Transverse colon (tissue), 4 donors: Measurements from ENCODE around the gene ERLIN1.

Experiments
- POLR2AphosphoS5 ChIP-seq, 3 donors: sonication (generic); formaldehyde crosslinking; IDR thresholded peaks; one replicate each; pipeline ENCODE4 v1.6.1; 2016; ENCODE audit warnings: antibody characterized with exemption in 3 of 3
- TF ChIP-seq, protein P1 (sequence below), 5 experiments: fragments of 200-600 bp in 3 of 5; fragments of 450-650 bp in 2 of 5; sonication (generic) in 3 of 5; IDR thresholded peaks; 1 replicate in 2 of 5; 2 replicates in 3 of 5; pipeline ENCODE4 v1.5.1; 2016 to 2017; ENCODE audit warnings: antibody characterized with exemption in 5 of 5, inconsistent platforms in 3 of 5, mild to moderate bottlenecking in 2 of 5, moderate library complexity in 1 of 5

DNA sequence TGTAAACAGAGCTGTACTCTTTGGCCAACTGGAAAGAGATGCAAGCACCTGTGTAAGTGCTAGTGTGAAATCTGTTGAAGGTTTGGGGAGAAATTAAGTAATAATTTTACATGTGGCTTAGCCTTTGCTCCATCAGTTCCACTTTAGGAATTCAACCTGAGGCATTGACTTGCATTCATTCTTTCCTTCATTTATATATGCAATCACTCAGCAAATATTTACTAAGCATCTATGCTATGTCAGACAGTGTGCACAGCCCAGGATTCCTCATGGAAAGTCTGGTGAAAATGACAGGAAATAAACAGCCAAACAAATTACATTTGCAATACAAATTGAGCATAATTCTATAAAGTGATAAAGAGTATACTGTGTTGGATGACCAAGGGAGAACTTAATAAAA, 50.3 kb downstream of the ERLIN1 start:
- TF ChIP-seq, protein P1, sequence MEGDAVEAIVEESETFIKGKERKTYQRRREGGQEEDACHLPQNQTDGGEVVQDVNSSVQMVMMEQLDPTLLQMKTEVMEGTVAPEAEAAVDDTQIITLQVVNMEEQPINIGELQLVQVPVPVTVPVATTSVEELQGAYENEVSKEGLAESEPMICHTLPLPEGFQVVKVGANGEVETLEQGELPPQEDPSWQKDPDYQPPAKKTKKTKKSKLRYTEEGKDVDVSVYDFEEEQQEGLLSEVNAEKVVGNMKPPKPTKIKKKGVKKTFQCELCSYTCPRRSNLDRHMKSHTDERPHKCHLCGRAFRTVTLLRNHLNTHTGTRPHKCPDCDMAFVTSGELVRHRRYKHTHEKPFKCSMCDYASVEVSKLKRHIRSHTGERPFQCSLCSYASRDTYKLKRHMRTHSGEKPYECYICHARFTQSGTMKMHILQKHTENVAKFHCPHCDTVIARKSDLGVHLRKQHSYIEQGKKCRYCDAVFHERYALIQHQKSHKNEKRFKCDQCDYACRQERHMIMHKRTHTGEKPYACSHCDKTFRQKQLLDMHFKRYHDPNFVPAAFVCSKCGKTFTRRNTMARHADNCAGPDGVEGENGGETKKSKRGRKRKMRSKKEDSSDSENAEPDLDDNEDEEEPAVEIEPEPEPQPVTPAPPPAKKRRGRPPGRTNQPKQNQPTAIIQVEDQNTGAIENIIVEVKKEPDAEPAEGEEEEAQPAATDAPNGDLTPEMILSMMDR (IDR thresholded peaks at IDR 0.05), result no peak
- TF ChIP-seq POLR2AphosphoS5 (IDR thresholded peaks at IDR 0.05), result no peak
